Activated T-cell treated with anti-CD3 and anti-CD28 coated beads, Interleukin-2, amount 50 U/mL, for 4 hours (primary cell): ENCODE measurements around the gene OR56A1. TPM values are rescaled to one million over a fixed set of nuclear protein-coding genes. Genes with fewer than 3 reads are reported as not detected.

ENCODE experiments used
- total RNA-seq, 3 donors: library from RNA; stranded (reverse); gene quantifications; one replicate each; pipeline ENCODE4 v1.2.1, GENCODE V29; 2021

The OR56A1 gene
- total RNA-seq, 3 donors from 2014 or later, result not detected

Other genes with a start within 250 kb of the OR56A1 start
- not detected for gene OR52N5, start 247.4 kb downstream of the OR56A1 start, total RNA-seq
- not detected for gene OR52N1, start 239.5 kb downstream of the OR56A1 start, total RNA-seq
- gene OR52N2, start 221.8 kb downstream of the OR56A1 start, total RNA-seq, result not detected
- gene OR52E6, start 188.9 kb downstream of the OR56A1 start, total RNA-seq, result not detected
- not detected for gene OR52E8, start 173.1 kb downstream of the OR56A1 start, total RNA-seq
- not detected for gene OR52E4, start 150.1 kb downstream of the OR56A1 start, total RNA-seq
- not detected for gene OR52E5, start 137.6 kb downstream of the OR56A1 start, total RNA-seq
- not detected for gene OR56A3, start 88.5 kb downstream of the OR56A1 start, total RNA-seq
- not detected for gene OR56A5, start 62.3 kb downstream of the OR56A1 start, total RNA-seq
- gene OR52L1, start 43.8 kb downstream of the OR56A1 start, total RNA-seq, result not detected
- not detected for gene OR56A4, start 23.8 kb downstream of the OR56A1 start, total RNA-seq
- gene OR56B4, start 76.9 kb upstream of the OR56A1 start, total RNA-seq, result not detected
- not detected for gene OR52B2, start 139.6 kb upstream of the OR56A1 start, total RNA-seq
- gene OR52W1, start 168.5 kb upstream of the OR56A1 start, total RNA-seq, result not detected
- gene C11orf42, start 174.8 kb upstream of the OR56A1 start, total RNA-seq, result not detected
- gene FHIP1B, start 203.9 kb upstream of the OR56A1 start, total RNA-seq, result 10 to 100 TPM; 21.5 to 27.1 (median 22.9) TPM
- gene CNGA4, start 208.3 kb upstream of the OR56A1 start, total RNA-seq, result not detected
- gene CCKBR, start 229.1 kb upstream of the OR56A1 start, total RNA-seq, result not detected